Ascending aorta (tissue), 2 donors: Measurements from ENCODE around the gene AHCYL1. TPM values are rescaled to one million over a fixed set of nuclear protein-coding genes. Genes with fewer than 3 reads are reported as not detected.

Source experiments
- DNase-seq, 2 donors: peaks; one replicate each; pipeline ENCODE4 v3.0.0-alpha.2; 2019; ENCODE audit warnings: low spot score in 2 of 2
- H3K27ac ChIP-seq, 2 donors: fragments of 200-600 bp; sonication (generic); one replicate each; pipeline ENCODE4 v1.5.1; 2016 to 2017; ENCODE audit warnings: mild to moderate bottlenecking in 1 of 2
- H3K27me3 ChIP-seq: fragments of 200-600 bp; sonication (generic); one replicate; pipeline ENCODE4 v1.5.1; 2017
- H3K36me3 ChIP-seq, 2 donors: fragments of 200-600 bp; sonication (generic); one replicate each; pipeline ENCODE4 v1.5.1; 2016
- H3K4me1 ChIP-seq, 2 donors: fragments of 200-600 bp; sonication (generic); one replicate each; pipeline ENCODE4 v1.5.1; 2016 to 2017; ENCODE audit warnings: mild to moderate bottlenecking in 1 of 2
- H3K4me3 ChIP-seq, 2 donors: fragments of 200-600 bp; sonication (generic); one replicate each; pipeline ENCODE4 v1.5.1; 2016 to 2017; ENCODE audit warnings: mild to moderate bottlenecking in 1 of 2
- H3K9me3 ChIP-seq, 2 donors: fragments of 200-600 bp; sonication (generic); one replicate each; pipeline ENCODE4 v1.5.1; 2016
- intact Hi-C: fragments of 100-400 bp; cut with DNase I; formaldehyde crosslinking; loops from one replicate; pipeline ENCODE4 v1.15.1; 2023
- total RNA-seq: library from RNA; depleted of rRNA; stranded (reverse); fragments of >200 nt; gene quantifications from one replicate; pipeline ENCODE4 v1.1.0, GENCODE V29; 2016
- TF ChIP-seq, protein P1 (sequence below), 3 experiments: fragments of 200-600 bp in 2 of 3; fragments of 450-650 bp in 1 of 3; sonication (generic) in 2 of 3; IDR thresholded peaks; one replicate each; pipeline ENCODE4 v1.5.1; 2016 to 2019; ENCODE audit warnings: antibody characterized with exemption in 3 of 3, mild to moderate bottlenecking in 1 of 3, moderate library complexity in 1 of 3

Gene AHCYL1
- total RNA-seq, 1 donor from 2014 or later: 49.1 TPM

DNA sequence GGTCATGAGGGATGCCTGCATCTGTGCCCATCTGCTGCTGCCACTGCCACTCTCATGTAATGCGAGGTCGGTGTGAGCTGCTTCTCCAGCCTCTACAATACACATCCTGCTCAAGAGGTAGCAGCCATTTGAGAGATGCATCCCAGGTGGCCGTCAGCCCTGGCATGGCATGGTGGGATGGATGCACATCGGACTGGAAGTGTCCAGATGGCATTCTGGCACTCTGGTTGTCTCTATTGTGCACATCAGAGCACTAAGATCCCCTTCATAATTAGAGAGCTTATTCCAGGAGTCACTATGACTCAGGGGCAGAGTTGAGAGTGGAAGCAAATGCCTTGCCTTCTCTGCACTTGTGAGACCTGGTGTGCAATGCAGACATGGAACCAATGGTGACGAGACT is 53.7 kb downstream of the AHCYL1 start:
- H3K36me3 ChIP-seq: peaks cover 44 to 55% of the 10 kb centered on the region in 2 donors
- no peak for DNase-seq
- no peak overlapping the region for H3K27ac ChIP-seq
- intact Hi-C loops: loop anchor here (10.0 kb wide), 2 partner anchors 297 to 1223 kb away; partner anchors contain the start of gene RBM15
- no peaks in the 10 kb centered on the region for H3K27me3 ChIP-seq
- H3K4me1 ChIP-seq: peaks cover 0 to 6% of the 10 kb centered on the region in 2 donors
- no peaks in the 10 kb centered on the region for H3K9me3 ChIP-seq
- H3K4me3 ChIP-seq: no peak overlapping the region
- TF ChIP-seq, protein P1, sequence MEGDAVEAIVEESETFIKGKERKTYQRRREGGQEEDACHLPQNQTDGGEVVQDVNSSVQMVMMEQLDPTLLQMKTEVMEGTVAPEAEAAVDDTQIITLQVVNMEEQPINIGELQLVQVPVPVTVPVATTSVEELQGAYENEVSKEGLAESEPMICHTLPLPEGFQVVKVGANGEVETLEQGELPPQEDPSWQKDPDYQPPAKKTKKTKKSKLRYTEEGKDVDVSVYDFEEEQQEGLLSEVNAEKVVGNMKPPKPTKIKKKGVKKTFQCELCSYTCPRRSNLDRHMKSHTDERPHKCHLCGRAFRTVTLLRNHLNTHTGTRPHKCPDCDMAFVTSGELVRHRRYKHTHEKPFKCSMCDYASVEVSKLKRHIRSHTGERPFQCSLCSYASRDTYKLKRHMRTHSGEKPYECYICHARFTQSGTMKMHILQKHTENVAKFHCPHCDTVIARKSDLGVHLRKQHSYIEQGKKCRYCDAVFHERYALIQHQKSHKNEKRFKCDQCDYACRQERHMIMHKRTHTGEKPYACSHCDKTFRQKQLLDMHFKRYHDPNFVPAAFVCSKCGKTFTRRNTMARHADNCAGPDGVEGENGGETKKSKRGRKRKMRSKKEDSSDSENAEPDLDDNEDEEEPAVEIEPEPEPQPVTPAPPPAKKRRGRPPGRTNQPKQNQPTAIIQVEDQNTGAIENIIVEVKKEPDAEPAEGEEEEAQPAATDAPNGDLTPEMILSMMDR (IDR thresholded peaks at IDR 0.05): no peak

DNA sequence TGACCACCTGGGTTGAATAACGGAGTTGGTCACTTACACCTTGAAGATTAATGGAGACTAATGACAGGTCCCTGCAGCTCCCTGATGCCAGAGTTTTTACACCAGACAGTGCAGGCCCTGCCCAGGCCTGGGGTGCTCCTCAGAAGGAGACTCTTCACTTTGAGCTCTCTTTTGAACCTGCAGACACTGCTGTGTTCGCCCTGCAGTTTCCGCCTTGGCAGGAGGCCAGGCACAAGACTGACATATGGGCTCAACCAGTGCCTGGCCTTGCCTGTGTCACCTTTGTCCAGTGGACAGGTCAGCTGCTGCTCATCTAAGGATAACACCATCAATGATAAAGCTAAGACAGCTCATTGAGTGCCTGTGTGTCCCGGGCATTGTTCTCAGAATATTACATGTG is 55.1 kb downstream of the AHCYL1 start:
- no peak overlapping the region for H3K27ac ChIP-seq
- peaks cover 58 to 68% of the 10 kb centered on the region in 2 donors for H3K36me3 ChIP-seq
- intact Hi-C loops: loop anchor here (10.0 kb wide), 2 partner anchors 295 to 1225 kb away; partner anchors contain the start of gene RBM15
- H3K4me3 ChIP-seq: no peak overlapping the region
- no peaks in the 10 kb centered on the region for H3K9me3 ChIP-seq
- H3K27me3 ChIP-seq: no peaks in the 10 kb centered on the region
- TF ChIP-seq, protein P1 (IDR thresholded peaks at IDR 0.05): no peak
- DNase-seq: no peak
- H3K4me1 ChIP-seq: peaks cover 0 to 6% of the 10 kb centered on the region in 2 donors

DNA sequence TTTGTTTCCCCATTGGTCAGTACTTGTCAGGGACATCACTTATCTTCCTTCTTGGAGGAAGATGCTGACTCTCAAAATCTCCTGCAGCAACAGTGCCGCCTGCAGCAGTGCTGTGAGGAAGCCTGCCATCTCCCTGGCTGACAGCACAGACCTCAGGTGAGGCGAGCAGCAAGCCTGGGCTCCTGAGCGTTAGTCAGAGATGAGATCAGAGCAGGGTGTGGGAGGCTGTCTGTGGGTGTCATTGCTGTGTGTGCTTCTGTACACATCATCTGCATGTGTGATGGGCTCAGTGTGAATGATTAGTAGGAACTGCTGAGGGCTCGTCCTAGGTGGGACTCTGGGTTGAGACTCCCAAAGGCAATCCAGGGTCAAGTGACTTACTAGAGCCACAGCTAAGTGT is 56.0 kb downstream of the AHCYL1 start:
- H3K9me3 ChIP-seq: no peaks in the 10 kb centered on the region
- peaks cover 67 to 77% of the 10 kb centered on the region in 2 donors for H3K36me3 ChIP-seq
- intact Hi-C loops: no loop called here
- no peak overlapping the region for H3K27ac ChIP-seq
- peaks cover 0 to 2% of the 10 kb centered on the region in 2 donors for H3K4me1 ChIP-seq
- TF ChIP-seq, protein P1 (IDR thresholded peaks at IDR 0.05): no peak
- DNase-seq: no peak
- no peak overlapping the region for H3K4me3 ChIP-seq
- H3K27me3 ChIP-seq: no peaks in the 10 kb centered on the region

DNA sequence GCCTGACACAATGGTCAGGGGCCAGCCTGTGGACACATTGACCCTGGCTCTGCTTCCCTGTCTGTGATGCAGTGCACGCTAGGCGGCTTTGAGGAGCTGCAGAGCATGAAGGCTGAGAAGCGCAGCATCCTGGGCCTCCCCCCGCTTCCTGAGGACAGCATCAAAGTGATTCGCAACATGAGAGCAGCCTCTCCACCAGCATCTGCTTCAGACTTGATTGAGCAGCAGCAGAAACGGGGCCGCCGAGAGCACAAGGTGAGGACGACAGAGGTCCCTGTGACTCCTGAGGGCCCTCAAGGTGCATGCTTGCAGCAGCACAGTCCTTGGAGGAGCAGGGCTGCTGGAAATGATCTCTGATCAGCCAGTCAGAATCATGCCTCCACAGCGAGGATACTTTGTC is 58.5 kb downstream of the AHCYL1 start:
- Histone ChIP-seq H3K4me1 (no peaks in the 10 kb centered on the region), H3K9me3 (no peaks in the 10 kb centered on the region), H3K27me3 (no peaks in the 10 kb centered on the region), H3K36me3 (peaks cover 90 to 100% of the 10 kb centered on the region in 2 donors), H3K4me3 (no peak overlapping the region), H3K27ac (no peak overlapping the region)
- intact Hi-C loops: no loop called here
- TF ChIP-seq, protein P1 (IDR thresholded peaks at IDR 0.05): no peak
- DNase-seq: no peak

DNA sequence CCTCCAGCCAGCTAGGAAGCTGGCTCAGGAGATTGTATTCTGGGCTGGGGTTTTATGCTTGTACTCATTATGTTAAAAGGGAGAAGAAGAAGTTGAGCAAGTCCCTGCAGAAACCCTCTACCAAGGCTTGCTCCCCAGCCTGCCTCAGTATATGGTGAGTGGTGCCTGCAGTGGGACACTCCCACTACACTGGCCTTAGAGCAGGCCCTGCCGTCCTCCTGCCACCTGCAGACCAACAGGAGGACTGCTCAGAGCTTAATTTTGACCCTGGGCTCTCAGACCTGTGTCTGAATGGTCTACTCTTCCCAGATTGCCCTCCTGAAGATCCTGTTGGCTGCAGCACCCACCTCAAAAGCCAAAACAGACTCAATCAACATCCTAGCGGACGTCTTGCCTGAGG is 62.9 kb downstream of the AHCYL1 start:
- Histone ChIP-seq H3K36me3 (peaks cover 94 to 97% of the 10 kb centered on the region in 2 donors), H3K9me3 (no peaks in the 10 kb centered on the region), H3K4me1 (no peaks in the 10 kb centered on the region), H3K27me3 (no peaks in the 10 kb centered on the region), H3K4me3 (no peak overlapping the region), H3K27ac (no peak overlapping the region)
- intact Hi-C loops: no loop called here
- TF ChIP-seq, protein P1 (IDR thresholded peaks at IDR 0.05): no peak
- no peak for DNase-seq

DNA sequence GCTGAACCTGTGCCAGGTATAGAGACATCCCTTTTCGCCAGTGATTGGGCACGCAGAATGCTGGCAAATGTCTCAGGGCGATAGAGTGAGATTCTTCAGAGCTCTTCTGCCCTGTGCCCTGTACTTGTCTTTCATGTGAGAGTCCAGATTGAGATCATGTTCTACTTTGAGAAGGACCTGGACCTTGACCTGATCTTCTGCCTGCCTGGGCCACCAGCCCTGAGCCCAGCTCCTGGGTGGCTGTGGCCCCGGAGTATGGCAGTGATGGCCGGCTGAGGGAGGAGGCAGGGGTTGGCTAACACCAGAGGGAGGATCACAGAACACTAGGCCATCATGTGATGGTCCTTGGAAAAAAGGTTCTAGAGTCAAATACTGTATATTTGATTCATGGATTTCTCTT is 63.7 kb downstream of the AHCYL1 start:
- Histone ChIP-seq H3K27me3 (no peaks in the 10 kb centered on the region), H3K27ac (no peak overlapping the region), H3K4me1 (no peaks in the 10 kb centered on the region), H3K4me3 (no peak overlapping the region), H3K9me3 (no peaks in the 10 kb centered on the region), H3K36me3 (peaks cover 96 to 97% of the 10 kb centered on the region in 2 donors)
- intact Hi-C loops: no loop called here
- TF ChIP-seq, protein P1 (IDR thresholded peaks at IDR 0.05): no peak
- DNase-seq: no peak
